Osteoblast (primary cell): ENCODE results near the gene STX1A. TPM values are rescaled to one million over a fixed set of nuclear protein-coding genes. Genes with fewer than 3 reads are reported as not detected.

Source experiments
- DNase-seq: peaks from one replicate; pipeline ENCODE4 v3.0.0; 2011; ENCODE audit warnings: low spot score, mixed read lengths; ENCODE audit not compliant: insufficient read length; ENCODE audit errors: missing footprints
- H2AFZ ChIP-seq: 2 replicates; pipeline ENCODE4 v1.6.0; 2011; ENCODE audit warnings: mild to moderate bottlenecking, low read length
- H3K27ac ChIP-seq: 2 replicates; pipeline ENCODE4 v1.5.1; 2011; ENCODE audit warnings: mild to moderate bottlenecking, low read depth, low read length, moderate library complexity
- H3K27me3 ChIP-seq: 2 replicates; pipeline ENCODE4 v1.6.0; 2012; ENCODE audit warnings: mild to moderate bottlenecking, control low read depth, inconsistent platforms, low read length, moderate library complexity; ENCODE audit not compliant: insufficient read depth
- H3K36me3 ChIP-seq: 2 replicates; pipeline ENCODE4 v1.5.1; 2011; ENCODE audit warnings: mild to moderate bottlenecking, low read length, control low read depth, moderate library complexity; ENCODE audit not compliant: insufficient read depth
- H3K4me1 ChIP-seq: 2 replicates; pipeline ENCODE4 v1.5.1; 2011; ENCODE audit warnings: mild to moderate bottlenecking, low read length, control low read depth, moderate library complexity; ENCODE audit not compliant: insufficient read depth
- H3K4me2 ChIP-seq: 2 replicates; pipeline ENCODE4 v1.6.0; 2011; ENCODE audit warnings: mild to moderate bottlenecking, low read length; ENCODE audit not compliant: insufficient read depth
- H3K4me3 ChIP-seq: fragments of 200-600 bp; sonication (generic); 3 replicates; pipeline ENCODE4 v1.5.1; 2012; ENCODE audit warnings: mild to moderate bottlenecking, low read length, inconsistent platforms; ENCODE audit not compliant: insufficient read depth
- H3K79me2 ChIP-seq: 2 replicates; pipeline ENCODE4 v1.6.0; 2012; ENCODE audit warnings: mild to moderate bottlenecking, low read length, control low read depth, inconsistent platforms; ENCODE audit not compliant: insufficient read depth
- H3K9me3 ChIP-seq: 2 replicates; pipeline ENCODE4 v1.5.1; 2011; ENCODE audit warnings: low read depth, low read length, control low read depth
- H4K20me1 ChIP-seq: 2 replicates; pipeline ENCODE4 v1.6.0; 2012; ENCODE audit warnings: mild to moderate bottlenecking, low read length, control low read depth; ENCODE audit not compliant: insufficient read depth
- CTCF ChIP-seq: IDR thresholded peaks from 2 replicates; pipeline ENCODE4 v1.5.1; 2011; ENCODE audit warnings: mild to moderate bottlenecking, low read depth, low read length, moderate library complexity; ENCODE audit errors: extremely low read depth
- total RNA-seq: library from RNA; depleted of rRNA; stranded (reverse); fragments of >200 nt; gene quantifications from 2 replicates; pipeline ENCODE4 v1.2.3, GENCODE V29; 2012

STX1A gene
- total RNA-seq, 1 donor, result 17.4 TPM

GRCh38 chr7:73701357-73701995 is 18.0 kb downstream of the STX1A start:
- H3K27me3 ChIP-seq, result no peaks in the 10 kb centered on the region
- peak; percentile 97 for DNase-seq
- no peak overlapping the region for H3K4me3 ChIP-seq
- peaks cover 21% of the 10 kb centered on the region for H3K4me1 ChIP-seq
- H3K27ac ChIP-seq, result peak overlapping the region; percentile 23
- H3K36me3 ChIP-seq, result peaks cover 69% of the 10 kb centered on the region
- H3K9me3 ChIP-seq, result no peaks in the 10 kb centered on the region
- TF ChIP-seq CTCF, result peak; percentile 63
- peaks cover 21% of the 10 kb centered on the region for H3K79me2 ChIP-seq
- H4K20me1 ChIP-seq, result peaks cover 42% of the 10 kb centered on the region
- no peak overlapping the region for H3K4me2 ChIP-seq
- no peak overlapping the region for H2AFZ ChIP-seq

- peak; percentile 72 for DNase-seq
- TF ChIP-seq CTCF, result no peak
- H3K36me3 ChIP-seq, result peaks cover 74% of the 10 kb centered on the region
Observed at GRCh38 chr7:73700581-73701134, 18.8 kb downstream of the STX1A start.

GRCh38 chr7:73700069-73700423 is 19.4 kb downstream of the STX1A start:
- peak; percentile 71 for DNase-seq
- peaks cover 7% of the 10 kb centered on the region for H3K4me1 ChIP-seq
- peaks cover 74% of the 10 kb centered on the region for H3K36me3 ChIP-seq
- no peak overlapping the region for H3K4me2 ChIP-seq
- peaks cover 28% of the 10 kb centered on the region for H4K20me1 ChIP-seq
- no peak overlapping the region for H3K4me3 ChIP-seq
- no peaks in the 10 kb centered on the region for H3K27me3 ChIP-seq
- no peak overlapping the region for H2AFZ ChIP-seq
- peaks cover 9% of the 10 kb centered on the region for H3K79me2 ChIP-seq
- no peaks in the 10 kb centered on the region for H3K9me3 ChIP-seq
- H3K27ac ChIP-seq, result no peak overlapping the region
- no peak for TF ChIP-seq CTCF

More at GRCh38 chr7:73700581-73701134, 18.8 kb downstream of the STX1A start:
- Histone ChIP-seq H3K27ac (no peak overlapping the region), H2AFZ (no peak overlapping the region), H3K4me2 (no peak overlapping the region), H3K79me2 (peaks cover 13% of the 10 kb centered on the region), H3K4me3 (no peak overlapping the region), H3K4me1 (peaks cover 13% of the 10 kb centered on the region), H3K27me3 (no peaks in the 10 kb centered on the region), H3K9me3 (no peaks in the 10 kb centered on the region), H4K20me1 (peaks cover 34% of the 10 kb centered on the region)

- DNase-seq, result peak; percentile 82
- TF ChIP-seq CTCF, result no peak
- peaks cover 24% of the 10 kb centered on the region for H4K20me1 ChIP-seq
- no peaks in the 10 kb centered on the region for H3K27me3 ChIP-seq
- no peak overlapping the region for H3K4me3 ChIP-seq
- H3K4me1 ChIP-seq, result peaks cover 2% of the 10 kb centered on the region
- H2AFZ ChIP-seq, result no peak overlapping the region
- no peak overlapping the region for H3K4me2 ChIP-seq
- peaks cover 79% of the 10 kb centered on the region for H3K36me3 ChIP-seq
- peaks cover 9% of the 10 kb centered on the region for H3K79me2 ChIP-seq
- no peak overlapping the region for H3K27ac ChIP-seq
- H3K9me3 ChIP-seq, result no peaks in the 10 kb centered on the region
Observed at GRCh38 chr7:73699370-73700068, 19.9 kb downstream of the STX1A start.
